HG03460 (cell line): ENCODE data around the gene PTCHD1.

Experiments
- ATAC-seq: cut with Tn5 transposase; IDR thresholded peaks from one replicate; pipeline ENCODE4 v1.9.1; 2021; ENCODE audit not compliant: unreplicated experiment

PTCHD1 gene

DNA sequence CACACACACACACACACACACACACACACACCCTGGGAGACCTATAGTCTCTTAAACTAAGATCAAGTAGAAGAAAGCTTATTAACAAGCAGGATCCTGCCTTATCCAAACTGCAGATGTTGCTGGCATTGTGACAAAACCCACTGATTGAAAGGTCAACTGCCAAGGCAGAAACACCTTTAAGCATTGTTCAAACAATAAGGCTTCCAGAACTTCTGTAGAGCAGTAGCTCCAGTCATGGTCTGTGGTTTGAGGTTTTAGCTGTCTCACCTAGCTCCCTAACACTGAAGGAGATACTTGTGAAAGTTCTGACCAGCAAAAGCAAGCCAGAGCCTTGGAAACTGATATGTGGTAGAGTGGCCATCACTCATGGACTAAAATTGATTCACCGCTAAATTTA is 59.8 kb downstream of the PTCHD1 start:
- ATAC-seq: no peak

DNA sequence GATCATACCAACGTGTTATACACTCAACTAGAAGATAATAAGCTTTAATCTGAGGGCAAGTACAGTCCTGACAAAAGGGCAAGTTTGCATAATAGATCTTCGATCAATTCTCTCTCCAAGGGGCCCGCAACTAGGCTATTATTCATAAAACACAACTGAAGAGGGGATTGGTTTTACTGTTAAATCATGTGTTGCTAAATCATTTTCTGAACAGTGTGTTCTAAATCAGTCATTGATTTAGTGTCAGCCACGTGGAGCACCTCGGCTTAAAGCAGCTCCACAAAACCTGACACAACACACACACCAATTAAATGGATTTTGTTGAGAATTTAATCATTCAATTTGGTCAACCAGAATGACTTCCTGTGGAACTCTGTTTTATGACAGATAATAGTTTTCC is 61.6 kb downstream of the PTCHD1 start:
- no peak for ATAC-seq

- ATAC-seq: no peak
Measured at GRCh38 chrX:23398570-23398969, 63.9 kb downstream of the PTCHD1 start.

GRCh38 chrX:23403849-23404248 is 69.2 kb downstream of the PTCHD1 start:
- ATAC-seq: no peak

DNA sequence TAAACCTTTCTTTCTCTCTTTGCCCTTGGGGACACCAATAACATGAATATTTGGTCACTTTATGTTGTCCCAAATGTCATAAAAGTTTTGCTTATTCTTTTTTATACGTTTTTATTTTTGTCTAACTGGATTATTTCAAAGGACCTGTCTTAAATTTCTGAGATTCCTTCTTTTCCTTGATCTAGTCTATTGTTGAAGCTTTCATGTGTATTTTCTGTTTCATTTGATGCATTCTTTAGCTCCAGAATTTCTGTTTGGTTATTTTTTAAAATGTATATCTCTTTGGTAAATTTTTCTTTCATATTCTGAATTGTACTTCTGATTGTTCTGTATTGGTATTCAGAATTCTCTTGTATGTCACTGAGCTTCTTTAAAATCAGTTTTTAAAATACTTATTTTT is 88.3 kb downstream of the PTCHD1 start:
- ATAC-seq: no peak

DNA sequence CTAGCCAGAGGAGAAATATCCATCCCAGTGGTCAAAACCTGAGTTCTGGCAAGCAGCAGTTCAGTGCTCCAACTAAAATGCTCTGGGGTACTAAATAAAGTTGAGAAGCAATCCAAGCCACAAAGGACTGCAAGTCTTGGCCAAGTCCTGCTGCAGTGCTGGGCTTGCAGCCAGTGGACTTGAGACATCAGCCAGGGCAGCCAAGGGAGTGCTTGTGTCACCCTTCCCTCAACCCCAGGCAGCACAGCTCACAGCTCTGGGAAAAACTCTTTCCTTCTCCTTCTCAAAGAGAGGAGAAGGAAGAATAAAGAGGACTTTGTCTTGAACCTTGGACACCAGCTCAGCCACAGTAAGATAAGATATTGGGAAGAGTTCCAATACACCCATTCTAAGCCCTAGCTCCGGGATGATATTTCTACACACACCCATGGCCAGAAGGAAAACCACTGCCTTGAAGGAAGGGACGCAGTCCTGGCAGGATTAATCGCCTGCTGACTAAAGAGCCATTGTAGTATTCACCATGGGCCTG is 99.8 kb downstream of the PTCHD1 start:
- ATAC-seq: no peak

GRCh38 chrX:23435108-23435507 is 100.5 kb downstream of the PTCHD1 start:
- no peak for ATAC-seq

DNA sequence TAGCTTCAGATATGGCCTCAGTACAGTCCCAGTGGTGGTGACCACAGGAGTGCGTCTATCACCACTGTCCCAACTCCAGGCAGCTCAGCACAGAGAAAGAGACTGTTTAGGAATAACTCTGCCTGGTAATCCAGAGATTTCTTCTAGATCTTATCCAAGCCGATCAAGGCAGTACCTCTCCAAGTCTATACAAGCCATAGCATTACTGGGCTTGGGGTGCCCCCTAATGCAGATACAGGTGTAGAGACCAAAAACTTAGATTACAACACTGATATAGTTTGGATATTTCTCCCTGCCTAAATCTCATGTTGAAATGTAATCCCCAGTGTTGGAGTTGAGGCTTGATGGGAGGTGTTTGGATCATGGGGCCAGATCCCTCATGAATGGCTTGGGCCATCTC is 100.9 kb downstream of the PTCHD1 start:
- ATAC-seq: no peak

- no peak for ATAC-seq
Measured at GRCh38 chrX:23436875-23437274, 102.2 kb downstream of the PTCHD1 start.

DNA sequence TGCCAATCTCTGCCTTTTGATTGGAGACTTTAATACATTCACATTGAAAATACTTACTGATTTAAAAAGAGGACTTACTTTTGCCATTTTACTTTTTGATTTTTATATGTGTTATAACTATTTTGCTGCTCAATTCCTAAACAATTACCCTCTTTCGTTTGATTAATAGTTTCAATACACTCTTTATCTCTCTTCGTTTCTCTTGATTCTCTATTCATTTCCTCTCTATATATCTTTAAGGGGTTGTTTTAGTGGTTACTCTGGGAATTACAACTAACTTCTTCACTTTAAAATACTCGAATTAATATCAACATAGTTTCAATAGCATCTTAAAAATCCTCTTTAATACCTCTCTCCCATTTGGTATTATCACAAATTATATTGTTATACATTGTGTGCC is 116.6 kb downstream of the PTCHD1 start:
- ATAC-seq: no peak
